CD4-positive, alpha-beta T cell treated with Interleukin-1 beta for 1 hour (primary cell): ENCODE measurements around the gene WDR59.
"Not testable (repeated sequence)": the region's sequence is repeated elsewhere in the genome, so short reads cannot be mapped to it uniquely, and the experiment has no call there.

Experiments
- DNase-seq, 2 donors: peaks; one replicate each; pipeline ENCODE4 v3.0.0-alpha.2; 2020 to 2022

The WDR59 gene

DNA sequence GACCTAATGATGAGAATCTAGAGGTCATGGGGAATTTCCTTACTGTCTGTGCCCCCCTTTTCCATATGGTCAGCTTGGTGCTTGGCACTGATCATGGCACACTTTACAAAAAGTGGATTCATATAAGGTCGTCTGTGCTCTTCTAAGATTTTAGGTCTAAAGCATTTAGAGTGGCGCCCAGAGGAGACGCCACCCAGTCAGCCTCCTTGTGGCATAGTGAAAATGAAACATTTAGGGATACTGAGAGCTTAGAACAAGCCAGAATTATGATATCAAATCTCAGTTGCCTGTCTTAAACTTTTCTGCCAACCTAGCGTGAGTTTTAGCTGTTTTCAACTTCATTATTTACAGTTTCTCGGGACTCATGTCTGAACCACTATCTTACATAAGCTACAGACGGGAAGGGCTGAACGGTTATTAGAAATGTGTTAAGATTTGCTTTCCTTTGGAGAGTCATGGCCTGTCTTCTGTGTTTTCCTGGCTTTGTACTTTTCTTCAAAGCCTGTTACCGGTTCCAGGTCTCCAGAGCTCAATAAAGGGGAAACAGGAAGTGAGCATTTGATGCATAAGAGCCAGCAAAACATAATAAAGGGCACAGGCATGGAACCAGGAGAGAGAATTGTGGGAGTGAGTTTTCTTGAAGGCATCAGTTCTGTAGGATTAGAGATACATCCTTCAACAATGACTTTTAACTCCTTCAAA, 27.6 kb upstream of the WDR59 start:
- no peak for DNase-seq

DNA sequence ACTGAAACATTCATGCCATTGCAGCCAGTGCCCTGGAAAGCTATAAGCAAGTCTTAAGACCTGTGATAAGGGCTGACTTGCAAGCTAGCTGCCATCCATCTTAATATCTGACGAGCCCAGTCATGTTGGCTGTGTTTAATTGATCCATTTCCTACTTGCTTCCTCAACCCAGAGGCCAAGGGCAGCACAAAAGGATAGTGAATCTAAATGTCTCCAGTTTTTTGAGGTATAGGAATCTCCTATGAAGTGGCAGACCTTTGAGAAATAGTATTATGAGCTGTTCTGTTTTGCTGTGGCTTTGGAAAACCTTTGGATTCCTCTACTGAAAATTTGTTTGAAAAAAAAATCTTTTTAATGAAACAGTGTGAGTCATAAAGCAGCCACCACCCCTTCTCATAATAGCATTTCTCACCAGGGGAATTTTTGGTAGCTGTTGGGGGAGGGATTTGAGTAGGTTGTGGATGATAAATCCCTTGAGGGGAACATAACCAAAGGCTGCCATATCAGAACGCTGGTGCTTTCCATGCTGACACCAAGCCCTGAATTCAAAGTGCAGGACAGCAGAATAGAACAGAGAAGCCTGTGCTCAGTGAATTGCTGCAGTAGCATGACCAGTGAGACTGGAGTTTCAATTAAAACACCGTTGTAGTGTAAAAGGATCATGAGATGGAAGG, 26.8 kb upstream of the WDR59 start:
- DNase-seq = peak; percentile 19 to 43

DNA sequence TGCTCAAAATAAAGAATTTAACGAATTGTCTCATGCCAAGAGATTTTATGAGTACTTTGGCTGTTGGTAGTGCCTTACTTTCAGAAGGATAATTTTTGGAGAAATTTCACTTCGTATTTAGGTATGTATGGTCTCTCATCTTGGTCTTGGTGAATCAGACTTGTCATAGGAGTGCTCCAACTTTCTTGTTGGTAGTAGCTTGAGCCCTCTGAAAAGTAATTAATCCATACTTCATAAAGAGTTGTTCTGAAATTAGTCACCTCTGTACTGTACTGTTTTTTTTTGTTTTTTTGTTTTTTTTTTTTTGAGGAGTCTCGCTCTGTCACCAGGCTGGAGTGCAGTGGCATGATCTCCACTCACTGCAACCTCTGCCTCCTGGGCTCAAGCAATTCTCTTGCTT, 25.5 kb upstream of the WDR59 start:
- no peak for DNase-seq

DNA sequence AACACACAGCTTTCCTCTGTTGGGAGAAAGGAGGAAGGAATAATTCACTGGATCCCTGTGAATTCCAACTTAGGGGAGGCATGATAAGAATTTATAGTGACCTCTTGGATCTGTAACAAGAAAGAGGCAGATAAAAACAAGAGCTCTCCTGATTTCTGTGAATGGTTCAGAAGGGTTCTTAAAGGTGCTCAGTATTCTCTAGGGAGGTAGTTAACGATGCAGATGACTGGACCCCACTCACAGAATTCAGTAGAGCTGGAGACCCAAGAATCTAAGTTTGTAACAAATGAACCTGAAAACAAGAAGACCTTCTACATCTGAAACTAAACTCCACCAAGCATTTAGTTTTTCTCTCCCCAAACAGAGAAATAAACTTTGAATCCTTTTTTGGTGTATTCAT, 22.5 kb upstream of the WDR59 start:
- no peak for DNase-seq

DNA sequence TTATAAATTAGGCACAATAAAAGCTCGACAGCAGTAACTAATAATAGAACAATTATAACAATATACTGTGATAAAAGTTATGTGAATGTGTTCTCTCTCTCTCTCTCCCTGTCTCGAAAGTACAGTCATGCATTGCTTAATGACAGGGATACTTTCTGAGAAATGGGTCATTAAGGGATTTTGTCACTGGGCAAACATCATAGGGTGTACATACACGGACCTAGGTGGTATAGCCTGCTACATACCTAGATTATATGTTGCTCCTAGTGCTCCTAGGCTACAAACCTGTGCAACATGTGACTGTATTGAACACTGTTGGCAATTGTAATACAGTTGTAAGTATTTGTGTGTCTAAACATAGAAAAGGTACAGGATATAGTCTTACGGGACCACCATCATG, 20.8 kb upstream of the WDR59 start:
- no peak for DNase-seq

DNA sequence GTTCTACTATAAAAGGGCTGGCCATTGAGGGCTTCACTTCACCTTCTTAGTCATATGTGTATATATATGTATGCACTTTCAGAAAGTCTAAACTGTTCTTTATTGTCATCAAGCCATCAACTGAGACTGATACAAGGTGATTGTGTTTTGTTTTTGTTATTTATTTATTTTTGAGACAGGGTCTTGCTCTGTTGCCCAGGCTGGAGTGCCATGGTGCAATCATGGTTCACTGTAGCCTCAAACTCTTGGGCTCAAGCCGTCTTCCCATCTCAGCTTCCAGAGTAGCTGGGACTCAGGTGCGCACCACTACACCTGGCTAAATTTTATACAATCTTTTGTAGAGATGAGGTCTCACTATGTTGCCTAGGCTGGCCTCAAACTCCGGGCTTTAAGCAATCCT, 19.5 kb upstream of the WDR59 start:
- DNase-seq = no peak

DNA sequence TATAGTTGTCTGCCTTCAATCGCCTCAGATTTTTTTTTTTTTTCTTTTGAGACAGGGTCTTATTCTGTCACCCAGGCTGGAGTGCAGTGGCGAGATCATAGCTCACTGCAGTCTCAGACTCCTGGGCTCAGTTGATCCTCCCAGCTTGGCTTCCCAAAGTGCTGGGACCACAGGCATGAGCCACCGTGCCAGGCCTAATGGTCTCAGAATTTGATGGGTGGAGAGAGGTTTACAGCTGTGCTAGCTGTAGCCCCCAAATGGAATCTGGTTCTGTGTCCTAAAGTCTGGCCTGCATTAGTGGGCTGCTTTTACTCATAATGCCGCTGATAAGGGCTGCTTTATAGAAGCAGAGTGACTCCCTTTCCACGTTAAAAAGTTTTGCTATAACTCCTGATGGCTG, 19.0 kb upstream of the WDR59 start:
- DNase-seq = no peak

DNA sequence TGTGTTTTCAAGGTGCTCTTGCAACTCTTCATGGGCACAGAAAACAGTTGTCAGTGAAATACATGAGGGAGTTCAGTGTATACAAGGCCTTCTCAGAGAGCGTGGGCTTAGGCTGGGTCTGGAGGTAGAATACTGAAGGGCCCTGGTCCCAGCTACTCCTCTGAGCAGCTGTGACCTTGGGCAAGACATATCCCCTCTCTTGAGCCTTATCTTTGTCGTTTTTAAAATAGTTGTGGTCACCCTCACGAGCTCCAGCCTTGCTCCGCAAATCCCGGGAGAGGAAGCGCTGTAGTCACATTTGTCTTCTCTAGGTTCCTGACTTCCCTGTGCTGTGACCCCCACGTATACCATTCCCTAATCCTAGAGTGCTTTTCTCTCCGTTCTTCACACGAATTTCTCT, 17.6 kb upstream of the WDR59 start:
- no peak for DNase-seq

DNA sequence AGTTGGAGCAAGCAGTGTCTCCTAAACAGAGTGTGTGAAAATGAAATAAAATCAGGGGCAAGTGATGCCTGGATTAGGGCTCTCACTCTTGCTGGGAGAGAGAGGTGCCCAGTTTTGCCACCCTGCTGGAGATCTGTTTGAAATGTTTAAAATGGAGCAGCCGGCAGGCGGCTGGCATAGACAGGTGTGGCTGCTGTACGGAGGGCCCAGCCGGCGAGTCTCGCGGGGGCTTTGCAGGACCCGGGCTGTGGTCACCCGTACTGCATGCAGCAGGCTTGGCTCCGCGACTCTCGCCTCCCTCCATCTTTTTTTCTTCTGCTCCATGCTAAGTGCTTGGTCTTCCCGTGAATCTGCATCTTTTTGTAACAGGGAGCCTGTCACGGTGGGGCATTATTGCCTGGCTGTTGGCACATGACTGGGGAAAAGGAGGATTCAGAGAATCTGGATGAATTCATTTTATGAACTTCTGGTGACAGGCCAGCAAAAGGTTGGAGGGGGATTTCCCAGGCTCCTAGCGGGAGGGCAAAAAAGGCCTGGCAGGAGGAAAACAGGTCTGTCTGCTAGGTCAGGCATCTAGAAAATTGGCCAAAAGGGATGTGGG, 15.7 kb upstream of the WDR59 start:
- DNase-seq = no peak

DNA sequence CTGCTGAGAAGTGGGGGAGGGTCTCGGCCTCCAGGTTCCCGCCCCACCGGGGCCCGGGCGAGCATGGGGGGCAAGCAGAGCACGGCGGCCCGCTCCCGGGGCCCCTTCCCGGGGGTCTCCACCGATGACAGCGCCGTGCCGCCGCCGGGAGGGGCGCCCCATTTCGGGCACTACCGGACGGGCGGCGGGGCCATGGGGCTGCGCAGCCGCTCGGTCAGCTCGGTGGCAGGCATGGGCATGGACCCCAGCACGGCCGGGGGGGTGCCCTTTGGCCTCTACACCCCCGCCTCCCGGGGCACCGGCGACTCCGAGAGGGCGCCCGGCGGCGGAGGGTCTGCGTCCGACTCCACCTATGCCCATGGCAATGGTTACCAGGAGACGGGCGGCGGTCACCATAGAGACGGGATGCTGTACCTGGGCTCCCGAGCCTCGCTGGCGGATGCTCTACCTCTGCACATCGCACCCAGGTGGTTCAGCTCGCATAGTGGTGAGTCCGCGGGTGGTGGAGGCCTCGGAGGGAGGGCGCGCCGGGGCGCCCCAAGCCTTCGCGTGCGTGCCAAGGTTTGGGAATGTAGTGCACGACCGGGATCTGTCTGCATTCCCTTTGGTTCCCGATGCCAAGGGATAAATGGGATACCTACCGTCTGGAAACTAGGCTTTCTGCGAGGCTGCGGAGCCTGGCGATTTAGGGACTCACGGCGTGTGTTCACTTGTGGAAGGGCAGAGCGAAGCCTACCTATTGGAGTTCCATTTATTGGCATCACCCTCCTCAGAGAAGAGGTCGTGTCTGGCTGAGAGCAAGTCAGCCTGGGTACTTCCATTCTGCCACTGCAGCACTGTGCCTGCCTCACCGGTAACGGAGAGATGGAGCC, 14.9 kb upstream of the WDR59 start:
- DNase-seq = peak; percentile 62

DNA sequence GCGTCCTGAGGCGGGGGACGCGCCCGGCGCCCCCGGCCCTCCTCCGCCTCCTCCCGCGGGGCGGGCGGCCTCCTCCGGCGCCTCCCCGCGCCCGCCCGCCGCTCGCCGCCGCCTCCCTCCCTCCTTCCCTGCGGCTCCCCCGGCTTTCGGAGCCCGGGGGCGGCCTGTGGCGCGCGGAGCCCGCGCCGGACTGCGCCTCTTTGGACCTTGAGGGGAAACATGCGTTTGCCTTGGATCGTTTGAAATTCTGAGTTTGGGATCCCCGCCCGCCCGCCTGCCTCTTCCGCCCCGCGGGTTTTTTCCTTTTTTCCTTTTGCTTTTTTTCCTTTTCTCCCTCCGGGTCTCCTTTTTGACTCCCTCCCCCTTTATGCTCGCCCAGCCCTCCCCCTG, 14.3 kb upstream of the WDR59 start:
- DNase-seq = peak; percentile 6 to 33

DNA sequence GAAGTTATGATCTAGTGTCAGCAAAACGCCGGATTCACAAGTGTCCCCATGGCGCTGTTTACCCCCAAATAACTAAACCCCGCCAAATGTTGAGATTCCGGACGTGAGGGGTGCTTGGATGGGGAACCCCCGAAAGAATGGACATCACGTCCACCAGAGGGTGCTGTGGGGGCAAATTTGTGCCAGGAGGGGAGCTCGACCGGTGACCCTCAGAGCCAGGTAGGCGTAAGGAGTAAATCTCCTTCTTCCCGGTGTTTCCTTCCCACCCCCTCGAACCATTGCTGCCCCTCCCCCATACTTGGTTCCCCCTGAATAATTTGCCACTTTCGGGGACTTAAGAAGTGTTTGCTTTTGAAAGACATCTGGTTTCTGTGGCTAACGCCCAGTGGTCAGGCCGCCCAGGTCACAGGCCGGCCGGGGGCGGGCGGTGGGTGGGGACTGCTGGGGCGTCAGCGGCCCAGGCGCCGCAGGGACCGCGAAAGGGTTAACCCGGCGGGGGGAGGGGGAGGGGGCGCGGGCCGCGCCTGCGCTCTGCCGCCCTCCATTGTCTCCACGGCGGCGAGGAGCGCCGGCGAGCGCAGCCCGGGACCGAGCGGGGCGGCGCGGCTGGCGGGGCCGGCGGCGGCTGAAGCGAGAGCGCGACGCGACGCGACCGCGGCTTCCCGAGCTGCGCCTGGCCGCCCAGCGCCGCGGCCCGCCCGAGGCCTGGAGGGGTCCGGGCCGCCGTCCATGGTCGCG, 13.7 kb upstream of the WDR59 start, which contains the start of gene ZNRF1:
Gene ZNRF1, plus strand, starts transcription at position 544 of the 738 bp plus-strand sequence. CDS start 648 bp downstream, outside the sequence.
- DNase-seq = peak; percentile 83 to 84

DNA sequence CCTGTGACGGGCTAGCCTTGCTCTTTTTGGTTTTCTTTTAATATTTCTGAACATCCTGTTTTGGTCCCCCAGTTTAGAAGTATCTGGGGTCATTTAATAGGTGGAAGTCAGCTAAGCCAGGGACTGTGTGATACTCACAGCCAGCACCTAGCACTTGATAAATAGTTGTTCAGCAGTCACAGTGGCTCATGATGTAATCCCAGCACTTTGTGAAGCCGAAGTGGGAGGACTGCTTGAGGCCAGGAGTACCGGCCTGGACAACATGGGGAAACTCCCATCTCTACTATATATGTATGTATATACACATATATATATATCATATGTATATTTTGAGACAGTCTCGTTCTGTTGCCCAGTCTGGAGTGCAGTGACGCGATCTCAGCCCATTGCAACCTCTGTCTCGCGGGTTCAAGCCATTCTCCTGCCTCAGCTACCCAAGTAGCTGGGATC, 12.1 kb upstream of the WDR59 start:
- DNase-seq = no peak

DNA sequence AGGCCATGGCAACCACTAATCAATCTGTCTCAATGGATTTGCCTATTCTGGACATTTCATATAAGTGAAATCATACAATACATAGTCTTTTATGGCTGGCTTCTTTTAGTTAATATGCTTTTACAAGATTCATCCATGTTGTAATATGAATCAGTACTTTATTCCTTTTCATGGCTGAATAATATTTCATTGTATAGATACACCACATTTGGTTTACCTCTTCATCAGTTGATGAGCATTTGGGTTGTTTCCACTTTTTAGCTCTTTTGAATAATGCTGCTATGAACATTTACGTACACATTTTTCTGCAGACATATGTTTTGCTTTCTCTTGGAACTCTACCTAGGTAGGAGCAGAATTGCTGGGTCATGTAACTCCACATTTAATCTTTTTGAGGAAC, 11.1 kb upstream of the WDR59 start:
- DNase-seq = no peak

DNA sequence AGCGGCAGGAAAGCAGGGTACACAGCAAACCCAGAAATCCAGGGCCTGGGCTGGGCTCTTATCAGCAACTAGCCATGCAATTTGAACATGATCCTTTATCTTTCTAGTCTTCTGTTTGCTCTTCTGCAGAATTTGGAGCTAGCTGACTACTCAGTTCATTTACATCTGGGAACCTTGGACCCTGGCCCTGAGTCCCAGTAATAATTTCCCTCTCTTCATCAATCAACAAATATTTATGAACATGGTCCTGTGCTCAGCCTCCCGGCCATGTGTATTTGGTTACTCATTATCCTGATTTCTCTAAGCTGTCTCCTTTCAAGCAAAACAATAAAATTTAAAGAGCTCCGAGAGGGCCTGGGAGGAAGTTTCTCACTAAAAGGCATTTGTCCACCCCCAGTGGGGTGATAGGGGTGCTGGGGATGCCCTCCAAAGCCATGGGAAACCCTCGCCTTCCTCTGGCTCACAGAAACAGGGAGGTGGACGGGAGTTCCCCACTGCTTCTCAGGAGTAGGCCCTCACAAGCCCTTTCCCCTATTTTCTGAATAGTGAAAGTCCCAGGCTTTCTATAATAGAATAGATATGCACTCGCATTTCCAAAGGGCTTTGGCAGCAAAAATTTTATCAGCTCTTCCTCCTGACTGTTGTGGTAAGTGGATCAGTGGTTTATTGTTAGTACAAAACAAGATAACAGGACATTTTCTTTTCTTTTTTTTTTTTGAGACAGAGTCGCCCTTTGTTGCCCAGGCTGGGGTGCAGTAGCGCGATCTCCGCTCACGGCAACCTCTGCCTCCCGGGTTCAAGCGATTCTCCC, 6.9 kb upstream of the WDR59 start:
- no peak for DNase-seq

DNA sequence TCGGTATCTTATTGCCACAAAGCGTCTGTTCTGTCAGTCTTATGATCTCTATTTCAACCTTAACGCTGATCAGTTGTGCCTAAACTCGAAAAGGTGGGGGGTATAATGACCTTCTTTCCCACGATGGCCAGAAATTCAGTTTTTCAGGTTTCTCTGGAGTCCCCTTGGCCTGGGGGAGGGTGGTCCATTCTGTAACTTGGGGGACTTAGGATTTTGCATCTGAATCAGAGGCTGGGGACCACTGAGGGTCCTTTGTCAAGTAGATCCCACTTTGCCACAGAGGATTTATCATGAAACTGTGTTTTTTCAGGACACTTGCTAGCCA, 6.3 kb upstream of the WDR59 start:
- DNase-seq = no peak

DNA sequence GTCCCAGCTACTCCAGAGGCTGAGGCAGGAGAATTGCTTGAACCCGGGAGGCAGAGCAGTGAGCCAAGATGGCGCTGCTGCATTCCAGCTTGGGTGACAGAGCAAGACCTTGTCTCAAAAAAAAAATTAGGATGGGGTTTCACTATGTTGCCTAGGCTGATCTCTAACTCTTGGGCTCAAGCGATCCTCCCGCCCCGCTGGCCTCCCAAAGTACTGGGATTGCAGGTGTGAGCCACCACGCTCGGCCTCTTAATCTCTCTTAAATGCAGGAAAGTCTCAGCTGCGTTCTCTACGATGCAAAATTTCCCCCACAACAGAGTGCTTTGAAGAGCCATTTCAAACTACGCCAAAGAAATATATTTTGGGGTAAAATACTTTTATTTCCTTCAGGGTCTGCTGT, 5.9 kb upstream of the WDR59 start:
- DNase-seq = no peak

DNA sequence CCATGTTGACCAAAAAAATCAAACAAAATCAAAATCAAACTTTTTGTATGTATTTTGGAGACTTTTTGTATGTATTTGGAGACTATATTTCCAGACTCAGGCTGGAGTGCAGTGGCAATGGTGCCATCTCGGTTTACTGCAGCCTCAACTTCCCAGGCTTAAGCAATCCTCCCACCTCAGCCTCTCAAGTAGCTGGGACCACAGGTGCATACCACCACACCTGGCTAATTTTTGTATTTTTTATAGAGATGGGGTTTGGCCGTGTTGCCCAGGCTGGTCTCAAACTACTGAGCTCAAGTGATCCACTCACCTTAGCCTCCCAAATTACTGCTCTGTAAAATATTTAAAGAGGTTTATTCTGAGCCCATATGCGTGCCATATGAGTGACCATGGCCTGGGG, 4.9 kb upstream of the WDR59 start:
- DNase-seq = not testable (repeated sequence)

DNA sequence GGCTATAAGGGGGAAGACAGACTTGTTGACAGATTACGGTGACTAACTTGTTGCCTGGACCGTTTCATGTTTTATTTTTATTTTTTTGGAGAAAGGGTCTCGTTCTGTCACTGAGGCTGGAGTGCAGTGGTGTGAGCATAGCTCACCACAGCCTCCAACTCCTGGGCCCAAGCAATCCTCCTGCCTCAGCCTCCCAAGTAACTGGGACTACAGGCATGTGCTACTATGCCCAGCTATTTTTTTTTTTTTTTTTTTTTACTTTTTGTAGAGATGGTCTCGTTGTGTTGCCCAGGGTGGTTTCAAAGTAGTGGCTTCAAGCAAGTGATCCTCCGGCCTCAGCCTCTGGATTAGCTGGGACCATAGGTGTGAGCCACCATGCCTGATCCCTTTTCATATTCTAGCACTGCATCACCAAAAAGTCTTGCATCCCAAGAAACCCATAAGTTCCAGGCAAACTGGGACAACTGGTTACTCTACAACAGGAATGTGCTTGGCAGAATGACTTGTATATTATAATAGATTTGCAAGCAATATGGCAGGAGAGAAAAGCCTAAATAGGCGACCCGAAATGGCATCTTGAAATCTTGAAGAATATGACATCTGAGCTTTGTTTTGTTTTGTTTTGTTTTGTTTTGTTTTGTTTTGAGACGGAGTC, 2.2 kb upstream of the WDR59 start:
- DNase-seq = no peak

DNA sequence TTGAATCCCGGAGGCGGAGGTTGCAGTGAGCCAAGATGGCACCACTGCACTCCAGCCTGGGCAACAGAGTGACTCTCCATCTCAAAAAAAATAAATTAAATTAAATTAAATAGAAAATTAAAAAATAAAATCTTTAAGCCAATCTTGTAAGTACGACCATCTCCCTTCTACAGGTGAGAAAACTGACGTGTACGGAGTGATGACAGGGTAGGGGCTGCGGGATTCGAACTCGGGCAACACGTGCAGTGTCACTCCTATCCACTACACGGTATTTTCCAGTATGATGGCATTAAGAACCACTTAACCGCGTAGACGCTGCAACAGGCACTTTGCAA, 762 bp downstream of the WDR59 start:
- no peak for DNase-seq

DNA sequence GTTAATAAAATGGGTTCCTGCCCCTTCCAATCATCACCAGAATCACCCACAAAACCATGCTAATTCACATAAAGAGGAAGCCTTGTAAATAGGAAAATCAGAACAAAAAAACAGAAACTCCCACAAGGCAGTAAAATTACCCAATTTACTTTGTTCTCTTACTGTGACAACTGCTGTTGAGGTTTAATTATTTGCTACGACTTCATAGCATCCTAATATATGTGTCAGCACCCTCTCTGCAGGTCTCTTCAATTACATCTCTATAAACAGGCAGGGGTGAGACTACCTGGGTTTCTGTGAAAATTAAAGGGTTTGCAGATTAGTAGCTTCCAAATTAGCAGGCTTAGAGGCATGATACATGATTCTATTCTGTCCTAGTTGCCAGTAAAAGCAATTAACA, 2.7 kb downstream of the WDR59 start:
- no peak for DNase-seq
